GM23338 (cell line): ENCODE measurements around the gene DUSP18. TPM values are rescaled to one million over a fixed set of nuclear protein-coding genes. Genes with fewer than 3 reads are reported as not detected.

Source experiments
- ATAC-seq: fragments of 200-7000 bp; cut with Tn5 transposase; 3 replicates; pipeline ENCODE4 v1.9.1; 2020
- DNase-seq: peaks from one replicate; pipeline ENCODE4 v3.0.0-alpha.2; 2015; ENCODE audit warnings: low spot score
- H2AFZ ChIP-seq: fragments of 200-600 bp; sonication (generic); 2 replicates; pipeline ENCODE4 v1.8.0; 2016; ENCODE audit warnings: antibody characterized with exemption, mild to moderate bottlenecking, moderate library complexity
- H3F3A ChIP-seq: fragments of 200-600 bp; sonication (generic); replicated peaks from 2 replicates; pipeline ENCODE4 v1.8.0; 2017; ENCODE audit warnings: antibody characterized with exemption, mixed run types, low read depth
- H3K27ac ChIP-seq: fragments of 200-600 bp; sonication (generic); 2 replicates; pipeline ENCODE4 v1.6.1; 2016; ENCODE audit warnings: low read depth
- H3K27me3 ChIP-seq: fragments of 200-600 bp; sonication (generic); 2 replicates; pipeline ENCODE4 v1.8.0; 2016; ENCODE audit warnings: mild to moderate bottlenecking, mixed run types, moderate library complexity; ENCODE audit not compliant: insufficient read depth
- H3K36me3 ChIP-seq: fragments of 200-600 bp; sonication (generic); 2 replicates; pipeline ENCODE4 v1.8.0; 2016; ENCODE audit warnings: mild to moderate bottlenecking; ENCODE audit not compliant: insufficient read depth
- H3K4me1 ChIP-seq: fragments of 200-600 bp; sonication (generic); 2 replicates; pipeline ENCODE4 v1.8.0; 2016; ENCODE audit warnings: mild to moderate bottlenecking, moderate library complexity; ENCODE audit not compliant: insufficient read depth
- H3K4me2 ChIP-seq: fragments of 200-600 bp; sonication (generic); 2 replicates; pipeline ENCODE4 v1.7.1; 2017; ENCODE audit warnings: mixed run types
- H3K4me3 ChIP-seq: fragments of 200-600 bp; sonication (generic); 2 replicates; pipeline ENCODE4 v1.6.1; 2016; ENCODE audit warnings: mixed run types
- H3K79me2 ChIP-seq: fragments of 200-600 bp; sonication (generic); replicated peaks from 2 replicates; pipeline ENCODE4 v1.8.0; 2017; ENCODE audit warnings: mild to moderate bottlenecking; ENCODE audit not compliant: insufficient read depth
- H3K9me2 ChIP-seq: fragments of 200-600 bp; sonication (generic); 2 replicates; pipeline ENCODE4 v1.8.0; 2017; ENCODE audit not compliant: insufficient read depth
- H4K20me1 ChIP-seq: fragments of 200-600 bp; sonication (generic); replicated peaks from 2 replicates; pipeline ENCODE4 v1.8.0; 2017; ENCODE audit warnings: mild to moderate bottlenecking; ENCODE audit not compliant: insufficient read depth
- H3K27ac Mint-ChIP-seq: 2 replicates; pipeline ENCODE4 v1.8.0; 2020; ENCODE audit warnings: inconsistent platforms, mild to moderate bottlenecking, moderate library complexity, mixed read lengths
- H3K27me3 Mint-ChIP-seq: 3 replicates; pipeline ENCODE4 v1.8.0; 2022; ENCODE audit warnings: low read depth, mild to moderate bottlenecking, moderate library complexity, mixed read lengths, inconsistent platforms; ENCODE audit not compliant: insufficient read depth, poor library complexity
- H3K36me3 Mint-ChIP-seq: 3 replicates; pipeline ENCODE4 v1.8.0; 2021; ENCODE audit warnings: low read depth, mild to moderate bottlenecking, inconsistent platforms, moderate library complexity, mixed read lengths
- H3K4me1 Mint-ChIP-seq: 3 replicates; pipeline ENCODE4 v1.8.0; 2020; ENCODE audit warnings: mild to moderate bottlenecking, inconsistent platforms, mixed read lengths
- H3K4me3 Mint-ChIP-seq: 3 replicates; pipeline ENCODE4 v1.8.0; 2021; ENCODE audit warnings: moderate library complexity, mild to moderate bottlenecking, inconsistent platforms, mixed read lengths
- H3K9me3 Mint-ChIP-seq: 3 replicates; pipeline ENCODE4 v1.8.0; 2020; ENCODE audit warnings: moderate library complexity, mild to moderate bottlenecking, inconsistent platforms, mixed read lengths
- CREB1 ChIP-seq: fragments of 250-450 bp; sonication (Bioruptor Pico); IDR thresholded peaks from 2 replicates; pipeline ENCODE4 v1.5.0; 2020; ENCODE audit warnings: low read depth, mild to moderate bottlenecking, moderate library complexity
- EZH2 ChIP-seq: fragments of 200-600 bp; sonication (generic); IDR thresholded peaks from one replicate; pipeline ENCODE4 v1.8.0; 2017; ENCODE audit warnings: antibody characterized with exemption, mild to moderate bottlenecking, low read depth; ENCODE audit not compliant: unreplicated experiment
- NANOG ChIP-seq: IDR thresholded peaks from 2 replicates; pipeline ENCODE4 v1.6.1; 2016; ENCODE audit warnings: antibody characterized with exemption, borderline replicate concordance
- STAT1 ChIP-seq: IDR thresholded peaks from one replicate; pipeline ENCODE4 v1.6.1; 2016; ENCODE audit warnings: antibody characterized with exemption; ENCODE audit not compliant: unreplicated experiment
- ZNF114 ChIP-seq: fragments of 250-450 bp; sonication (Bioruptor Pico); IDR thresholded peaks from 2 replicates; pipeline ENCODE4 v1.5.0; 2020; ENCODE audit warnings: mild to moderate bottlenecking, moderate library complexity
- polyA plus RNA-seq: library from polyadenylated mRNA; unstranded; fragments of >200 nt; fragmentation: Nextera tagmentation; extraction: Ambion mirVana; gene quantifications from 2 replicates; pipeline ENCODE4 v1.2.1, GENCODE V29; 2016
- total RNA-seq: library from RNA; depleted of rRNA; stranded (reverse); fragments of >200 nt; shearing (Covaris generic); gene quantifications from 2 replicates; pipeline ENCODE4 v1.2.3, GENCODE V29; 2014
- TF ChIP-seq, protein P1 (sequence below), 2 experiments: fragments of 200-600 bp in 1 of 2; sonication (generic) in 1 of 2; conservative IDR thresholded peaks; 2 replicates each; pipeline versions ENCODE4 v1.5.1 to v1.6.1; 2016 to 2017; ENCODE audit warnings: antibody characterized with exemption in 2 of 2, low read depth in 2 of 2, mild to moderate bottlenecking in 2 of 2, moderate library complexity in 1 of 2
- TF ChIP-seq, protein P2 (sequence below): IDR thresholded peaks from 2 replicates; pipeline ENCODE4 v1.6.1; 2016; ENCODE audit warnings: antibody characterized with exemption
- TF ChIP-seq, protein P3 (sequence below): IDR thresholded peaks from one replicate; pipeline ENCODE4 v1.6.1; 2018; ENCODE audit warnings: antibody characterized with exemption; ENCODE audit not compliant: unreplicated experiment

The DUSP18 gene
- total and polyA plus RNA-seq, 2 experiments from 2014 or later: 2.2 to 2.7 TPM

DNA sequence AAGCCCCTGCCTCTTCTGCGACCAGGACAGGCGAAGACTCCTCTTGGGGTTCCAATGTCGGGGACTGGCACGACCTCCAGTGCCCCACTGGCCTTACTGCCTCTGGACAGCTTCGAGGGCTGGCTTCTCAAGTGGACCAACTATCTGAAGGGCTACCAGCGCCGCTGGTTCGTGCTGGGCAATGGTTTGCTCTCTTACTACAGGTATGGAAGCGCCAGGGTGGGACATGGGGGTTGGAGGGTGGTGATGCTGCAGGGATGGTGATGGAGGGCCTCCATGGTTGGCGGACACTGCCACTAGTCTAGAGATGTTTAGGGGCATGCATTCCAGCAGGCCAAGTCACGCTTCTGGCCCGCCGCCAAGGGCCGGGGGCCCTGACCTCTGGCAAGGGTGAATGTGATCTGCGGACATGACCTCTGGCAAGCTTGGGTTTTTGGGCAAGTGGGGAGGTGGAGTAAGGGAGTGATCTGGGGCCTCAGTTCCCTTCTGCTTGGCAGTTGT lies 27.7 kb upstream of the DUSP18 start:
- H3K4me3 ChIP-seq: peak overlapping the region; percentile 86
- H3F3A ChIP-seq: no peaks in the 10 kb centered on the region
- peak; percentile 14 for ATAC-seq
- H2AFZ ChIP-seq: peak overlapping the region; percentile 95
- H3K36me3 ChIP-seq: no peaks in the 10 kb centered on the region
- H3K4me2 ChIP-seq: peak overlapping the region; percentile 93
- H3K4me3 Mint-ChIP-seq: peak overlapping the region; percentile 69
- peaks cover 5% of the 10 kb centered on the region; the same call in 2 of the 3 replicates for H3K4me1 Mint-ChIP-seq
- H3K27ac ChIP-seq: no peak overlapping the region
- no peak overlapping the region for H3K27ac Mint-ChIP-seq
- no peaks in the 10 kb centered on the region for H3K9me2 ChIP-seq
- no peaks in the 10 kb centered on the region for H3K4me1 ChIP-seq
- DNase-seq: no peak
- H3K27me3 ChIP-seq: peaks cover 23% of the 10 kb centered on the region
- H3K36me3 Mint-ChIP-seq: no peaks in the 10 kb centered on the region
- H4K20me1 ChIP-seq: no peaks in the 10 kb centered on the region; the same call in 1 of the 2 replicates
- peaks cover 19% of the 10 kb centered on the region for H3K27me3 Mint-ChIP-seq
- no peak for TF ChIP-seq EZH2
- TF ChIP-seq, protein P1, sequence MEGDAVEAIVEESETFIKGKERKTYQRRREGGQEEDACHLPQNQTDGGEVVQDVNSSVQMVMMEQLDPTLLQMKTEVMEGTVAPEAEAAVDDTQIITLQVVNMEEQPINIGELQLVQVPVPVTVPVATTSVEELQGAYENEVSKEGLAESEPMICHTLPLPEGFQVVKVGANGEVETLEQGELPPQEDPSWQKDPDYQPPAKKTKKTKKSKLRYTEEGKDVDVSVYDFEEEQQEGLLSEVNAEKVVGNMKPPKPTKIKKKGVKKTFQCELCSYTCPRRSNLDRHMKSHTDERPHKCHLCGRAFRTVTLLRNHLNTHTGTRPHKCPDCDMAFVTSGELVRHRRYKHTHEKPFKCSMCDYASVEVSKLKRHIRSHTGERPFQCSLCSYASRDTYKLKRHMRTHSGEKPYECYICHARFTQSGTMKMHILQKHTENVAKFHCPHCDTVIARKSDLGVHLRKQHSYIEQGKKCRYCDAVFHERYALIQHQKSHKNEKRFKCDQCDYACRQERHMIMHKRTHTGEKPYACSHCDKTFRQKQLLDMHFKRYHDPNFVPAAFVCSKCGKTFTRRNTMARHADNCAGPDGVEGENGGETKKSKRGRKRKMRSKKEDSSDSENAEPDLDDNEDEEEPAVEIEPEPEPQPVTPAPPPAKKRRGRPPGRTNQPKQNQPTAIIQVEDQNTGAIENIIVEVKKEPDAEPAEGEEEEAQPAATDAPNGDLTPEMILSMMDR (conservative IDR thresholded peaks at IDR 0.05; ENCODE audit: low read depth in 2 of 2): 0 out of 4 replicates have a peak, but pooled peaks of 1 of the 2 experiments have one; percentile 11
- no peaks in the 10 kb centered on the region for H3K9me3 Mint-ChIP-seq
- H3K79me2 ChIP-seq: no peaks in the 10 kb centered on the region

DNA sequence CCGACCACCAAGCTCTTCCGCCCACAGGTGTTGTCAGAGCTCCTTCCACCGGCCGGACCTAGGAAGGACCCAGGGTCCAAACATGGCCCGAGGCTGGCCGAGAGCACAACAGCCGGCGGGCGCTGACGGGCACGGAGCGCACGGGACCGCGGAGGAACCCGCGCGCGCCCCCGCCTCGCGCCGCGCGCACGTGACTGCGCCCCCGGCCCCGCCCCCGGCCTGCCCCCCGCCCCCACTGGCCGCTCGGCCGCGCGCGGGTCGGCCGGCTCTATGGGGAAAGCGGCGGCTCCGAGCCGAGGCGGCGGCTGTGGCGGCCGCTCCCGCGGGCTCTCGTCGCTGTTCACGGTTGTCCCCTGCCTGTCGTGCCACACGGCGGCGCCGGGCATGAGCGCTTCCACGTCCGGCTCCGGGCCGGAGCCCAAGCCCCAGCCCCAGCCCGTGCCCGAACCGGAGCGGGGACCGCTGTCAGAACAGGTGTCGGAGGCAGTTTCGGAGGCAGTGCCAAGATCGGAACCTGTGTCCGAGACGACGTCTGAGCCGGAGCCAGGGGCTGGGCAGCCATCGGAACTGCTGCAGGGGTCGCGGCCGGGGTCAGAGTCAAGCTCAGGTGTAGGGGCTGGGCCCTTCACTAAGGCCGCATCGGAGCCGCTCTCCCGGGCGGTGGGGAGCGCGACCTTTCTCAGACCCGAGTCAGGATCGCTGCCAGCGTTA lies 27.1 kb upstream of the DUSP18 start, which contains the start of gene OSBP2:
Gene OSBP2, plus strand, starts transcription at position 235 of the 711 bp plus-strand sequence. Its CDS starts 36 bp downstream, at position 271.
- H3K9me3 Mint-ChIP-seq: no peaks in the 10 kb centered on the region
- peak within 1 kb of the TSS; percentile 95 for H2AFZ ChIP-seq
- DNase-seq (peak; percentile 55), ATAC-seq (peak; percentile 75)
- TF ChIP-seq CREB1 (CRISPR knock-in tag) (no peak), NANOG (no peak), EZH2 (peak; percentile 49)
- H3K27me3 Mint-ChIP-seq: peaks cover 19% of the 10 kb centered on the region
- peak within 1 kb of the TSS; percentile 78 for H3K4me3 Mint-ChIP-seq
- peaks cover 5% of the 10 kb centered on the region; the same call in 2 of the 3 replicates for H3K4me1 Mint-ChIP-seq
- peaks cover 23% of the 10 kb centered on the region for H3K27me3 ChIP-seq
- H3K4me3 ChIP-seq: peak within 1 kb of the TSS; percentile 86
- no peak within 1 kb of the TSS; the same call in 1 of the 2 replicates for H3K27ac ChIP-seq
- H3K9me2 ChIP-seq: no peaks in the 10 kb centered on the region
- H3K27ac Mint-ChIP-seq: 0 out of 2 replicates have a peak within 1 kb of the TSS, but pooled peaks have one; percentile 5
- H3K36me3 Mint-ChIP-seq: no peaks in the 10 kb centered on the region
- H3K4me2 ChIP-seq: peak within 1 kb of the TSS; percentile 93
- no peaks in the 10 kb centered on the region; the same call in 1 of the 2 replicates for H4K20me1 ChIP-seq
- H3K4me1 ChIP-seq: no peaks in the 10 kb centered on the region
- H3K36me3 ChIP-seq: no peaks in the 10 kb centered on the region
- H3F3A ChIP-seq: no peaks in the 10 kb centered on the region
- no peaks in the 10 kb centered on the region for H3K79me2 ChIP-seq

DNA sequence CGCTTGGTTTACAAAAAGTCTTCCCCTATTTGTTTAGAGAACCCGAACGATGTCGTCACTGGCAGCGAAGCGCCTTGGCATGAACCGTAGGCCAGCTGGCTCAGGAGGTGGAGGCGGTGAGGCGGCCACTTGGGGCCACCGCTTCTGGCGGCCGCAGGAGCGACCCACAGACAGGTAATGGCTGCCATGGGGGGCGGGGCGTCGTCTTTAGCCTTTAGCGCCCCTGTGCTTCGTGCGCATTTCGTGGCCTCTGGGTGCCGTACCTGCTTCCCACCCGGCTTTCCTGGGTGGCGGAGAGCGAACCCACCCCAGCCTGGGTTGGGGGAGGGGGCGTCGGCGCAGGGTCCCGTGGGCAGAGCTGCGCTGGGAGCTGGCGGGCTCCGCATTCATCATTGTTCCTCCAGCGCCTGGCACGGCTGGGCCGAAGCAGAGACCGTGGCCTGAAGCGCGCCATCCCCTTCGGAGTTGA lies 26.5 kb upstream of the DUSP18 start:
- Mint-ChIP-seq H3K4me1 (peaks cover 7% of the 10 kb centered on the region; the same call in 2 of the 3 replicates), H3K9me3 (no peaks in the 10 kb centered on the region), H3K36me3 (no peaks in the 10 kb centered on the region), H3K27ac (0 out of 2 replicates have a peak overlapping the region, but pooled peaks have one; percentile 5), H3K4me3 (peak overlapping the region; percentile 78), H3K27me3 (peaks cover 19% of the 10 kb centered on the region)
- Histone ChIP-seq H3K9me2 (no peaks in the 10 kb centered on the region), H3K79me2 (no peaks in the 10 kb centered on the region), H3F3A (no peaks in the 10 kb centered on the region), H3K4me3 (peak overlapping the region; percentile 83), H3K4me1 (no peaks in the 10 kb centered on the region), H4K20me1 (no peaks in the 10 kb centered on the region; the same call in 1 of the 2 replicates), H3K27me3 (peaks cover 23% of the 10 kb centered on the region), H3K27ac (no peak overlapping the region; the same call in 1 of the 2 replicates), H2AFZ (peak overlapping the region; percentile 35; the same call in 1 of the 2 replicates), H3K36me3 (no peaks in the 10 kb centered on the region), H3K4me2 (peak overlapping the region; percentile 88)
- ATAC-seq: peak; percentile 79
- peak; percentile 82 for DNase-seq
- TF ChIP-seq, protein P1 (conservative IDR thresholded peaks at IDR 0.05; ENCODE audit: low read depth in 2 of 2): no peak
- TF ChIP-seq, protein P2, sequence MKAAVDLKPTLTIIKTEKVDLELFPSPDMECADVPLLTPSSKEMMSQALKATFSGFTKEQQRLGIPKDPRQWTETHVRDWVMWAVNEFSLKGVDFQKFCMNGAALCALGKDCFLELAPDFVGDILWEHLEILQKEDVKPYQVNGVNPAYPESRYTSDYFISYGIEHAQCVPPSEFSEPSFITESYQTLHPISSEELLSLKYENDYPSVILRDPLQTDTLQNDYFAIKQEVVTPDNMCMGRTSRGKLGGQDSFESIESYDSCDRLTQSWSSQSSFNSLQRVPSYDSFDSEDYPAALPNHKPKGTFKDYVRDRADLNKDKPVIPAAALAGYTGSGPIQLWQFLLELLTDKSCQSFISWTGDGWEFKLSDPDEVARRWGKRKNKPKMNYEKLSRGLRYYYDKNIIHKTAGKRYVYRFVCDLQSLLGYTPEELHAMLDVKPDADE: no peak
- no peak for TF ChIP-seq ZNF114 (CRISPR knock-in tag)
- no peak for TF ChIP-seq STAT1
- TF ChIP-seq, protein P3, sequence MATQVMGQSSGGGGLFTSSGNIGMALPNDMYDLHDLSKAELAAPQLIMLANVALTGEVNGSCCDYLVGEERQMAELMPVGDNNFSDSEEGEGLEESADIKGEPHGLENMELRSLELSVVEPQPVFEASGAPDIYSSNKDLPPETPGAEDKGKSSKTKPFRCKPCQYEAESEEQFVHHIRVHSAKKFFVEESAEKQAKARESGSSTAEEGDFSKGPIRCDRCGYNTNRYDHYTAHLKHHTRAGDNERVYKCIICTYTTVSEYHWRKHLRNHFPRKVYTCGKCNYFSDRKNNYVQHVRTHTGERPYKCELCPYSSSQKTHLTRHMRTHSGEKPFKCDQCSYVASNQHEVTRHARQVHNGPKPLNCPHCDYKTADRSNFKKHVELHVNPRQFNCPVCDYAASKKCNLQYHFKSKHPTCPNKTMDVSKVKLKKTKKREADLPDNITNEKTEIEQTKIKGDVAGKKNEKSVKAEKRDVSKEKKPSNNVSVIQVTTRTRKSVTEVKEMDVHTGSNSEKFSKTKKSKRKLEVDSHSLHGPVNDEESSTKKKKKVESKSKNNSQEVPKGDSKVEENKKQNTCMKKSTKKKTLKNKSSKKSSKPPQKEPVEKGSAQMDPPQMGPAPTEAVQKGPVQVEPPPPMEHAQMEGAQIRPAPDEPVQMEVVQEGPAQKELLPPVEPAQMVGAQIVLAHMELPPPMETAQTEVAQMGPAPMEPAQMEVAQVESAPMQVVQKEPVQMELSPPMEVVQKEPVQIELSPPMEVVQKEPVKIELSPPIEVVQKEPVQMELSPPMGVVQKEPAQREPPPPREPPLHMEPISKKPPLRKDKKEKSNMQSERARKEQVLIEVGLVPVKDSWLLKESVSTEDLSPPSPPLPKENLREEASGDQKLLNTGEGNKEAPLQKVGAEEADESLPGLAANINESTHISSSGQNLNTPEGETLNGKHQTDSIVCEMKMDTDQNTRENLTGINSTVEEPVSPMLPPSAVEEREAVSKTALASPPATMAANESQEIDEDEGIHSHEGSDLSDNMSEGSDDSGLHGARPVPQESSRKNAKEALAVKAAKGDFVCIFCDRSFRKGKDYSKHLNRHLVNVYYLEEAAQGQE: no peak
